CD14-positive monocyte (primary cell): ENCODE data around the gene MRPL10. TPM values are rescaled to one million over a fixed set of nuclear protein-coding genes. Genes with fewer than 3 reads are reported as not detected.

Experiments
- DNase-seq, 3 donors: peaks; one replicate each; pipeline ENCODE4 v3.0.0-alpha.2; 2011 to 2022
- H2AFZ ChIP-seq: 2 replicates; pipeline ENCODE4 v1.6.0; 2012; ENCODE audit warnings: mild to moderate bottlenecking, low read depth, low read length, inconsistent platforms; ENCODE audit not compliant: insufficient read depth, poor library complexity, severe bottlenecking
- H3K27ac ChIP-seq, 2 donors: 1 replicate in 1 of 2; 2 replicates in 1 of 2; pipeline ENCODE4 v1.5.1; 2012 to 2013; ENCODE audit warnings: low read length in 2 of 2, control low read depth in 1 of 2, inconsistent platforms in 1 of 2, low read depth in 1 of 2, mild to moderate bottlenecking in 1 of 2
- H3K27me3 ChIP-seq, 2 donors: one replicate each; pipeline versions ENCODE4 v1.6.0 to v1.6.1; 2011 to 2013; ENCODE audit warnings: low read length in 2 of 2; ENCODE audit not compliant: control insufficient read depth in 2 of 2, insufficient read depth in 2 of 2
- H3K36me3 ChIP-seq, 2 donors: replicated peaks in 1 of 2; 1 replicate in 1 of 2; 2 replicates in 1 of 2; pipeline versions ENCODE4 v1.5.1 to v1.6.1; 2012 to 2013; ENCODE audit warnings: low read length in 2 of 2, control low read depth in 1 of 2, inconsistent platforms in 1 of 2, mild to moderate bottlenecking in 1 of 2; ENCODE audit not compliant: insufficient read depth in 2 of 2, control insufficient read depth in 1 of 2
- H3K4me1 ChIP-seq, 2 donors: 1 replicate in 1 of 2; 2 replicates in 1 of 2; pipeline versions ENCODE4 v1.5.1 to v1.6.1; 2012 to 2013; ENCODE audit warnings: low read length in 2 of 2, control low read depth in 1 of 2, inconsistent platforms in 1 of 2, mild to moderate bottlenecking in 1 of 2, moderate library complexity in 1 of 2; ENCODE audit not compliant: insufficient read depth in 2 of 2, control insufficient read depth in 1 of 2
- H3K4me2 ChIP-seq: replicated peaks from 2 replicates; pipeline ENCODE3; 2012; ENCODE audit warnings: low read length, moderate library complexity, mild to moderate bottlenecking; ENCODE audit not compliant: poor library complexity, severe bottlenecking; ENCODE audit errors: extremely low read depth
- H3K4me3 ChIP-seq, 3 experiments: fragments of 200-600 bp in 1 of 3; sonication (generic) in 1 of 3; replicated peaks in 1 of 3; 1 replicate in 2 of 3; 2 replicates in 1 of 3; pipeline ENCODE4 v1.5.1; 2011 to 2013; ENCODE audit warnings: low read length in 3 of 3, mild to moderate bottlenecking in 3 of 3, control low read depth in 2 of 3, low read depth in 2 of 3, inconsistent platforms in 1 of 3, moderate library complexity in 1 of 3
- H3K79me2 ChIP-seq: 2 replicates; pipeline ENCODE4 v1.6.0; 2012; ENCODE audit warnings: mild to moderate bottlenecking, control low read depth, inconsistent platforms, low read length, moderate library complexity; ENCODE audit not compliant: insufficient read depth
- H3K9ac ChIP-seq: 2 replicates; pipeline ENCODE4 v1.6.0; 2017; ENCODE audit warnings: low read length, mild to moderate bottlenecking; ENCODE audit not compliant: insufficient read depth, poor library complexity, severe bottlenecking
- H3K9me3 ChIP-seq, 2 donors: replicated peaks in 1 of 2; 1 replicate in 1 of 2; 2 replicates in 1 of 2; pipeline versions ENCODE4 v1.5.1 to v1.6.1; 2012 to 2013; ENCODE audit warnings: low read length in 2 of 2, control low read depth in 1 of 2; ENCODE audit not compliant: control insufficient read depth in 1 of 2, insufficient read depth in 1 of 2
- H4K20me1 ChIP-seq: 2 replicates; pipeline ENCODE4 v1.6.0; 2012; ENCODE audit warnings: mild to moderate bottlenecking, low read length, control low read depth, moderate library complexity; ENCODE audit not compliant: insufficient read depth
- H3K27ac Mint-ChIP-seq, 7 donors: one replicate each; pipeline ENCODE4 v1.8.0; 2020; ENCODE audit warnings: mild to moderate bottlenecking in 7 of 7, mixed read lengths in 7 of 7, moderate library complexity in 6 of 7, inconsistent platforms in 2 of 7
- H3K27me3 Mint-ChIP-seq, 3 donors: one replicate each; pipeline ENCODE4 v1.8.0; 2021 to 2022; ENCODE audit warnings: low read depth in 3 of 3, mild to moderate bottlenecking in 3 of 3, mixed read lengths in 3 of 3, moderate library complexity in 3 of 3, inconsistent platforms in 1 of 3
- H3K36me3 Mint-ChIP-seq, 2 donors: one replicate each; pipeline ENCODE4 v1.8.0; 2020; ENCODE audit warnings: mixed read lengths in 2 of 2, inconsistent platforms in 1 of 2, mild to moderate bottlenecking in 1 of 2
- H3K4me1 Mint-ChIP-seq: one replicate; pipeline ENCODE4 v1.8.0; 2020; ENCODE audit warnings: mild to moderate bottlenecking, mixed read lengths
- H3K4me3 Mint-ChIP-seq, 2 donors: one replicate each; pipeline ENCODE4 v1.8.0; 2020; ENCODE audit warnings: mild to moderate bottlenecking in 2 of 2, mixed read lengths in 2 of 2, moderate library complexity in 1 of 2
- H3K9me3 Mint-ChIP-seq, 7 donors: one replicate each; pipeline ENCODE4 v1.8.0; 2020 to 2022; ENCODE audit warnings: mixed read lengths in 7 of 7, mild to moderate bottlenecking in 6 of 7, moderate library complexity in 6 of 7, inconsistent platforms in 2 of 7
- CTCF ChIP-seq: fragments of 200-600 bp; IDR thresholded peaks from one replicate; pipeline ENCODE4 v1.8.0; 2022; ENCODE audit warnings: antibody characterized with exemption, mild to moderate bottlenecking
- WGBS: methylation state at CpG from one replicate; pipeline ENCODE4 v1.1.5; 2013; ENCODE audit warnings: missing lambda C conversion rate; ENCODE audit not compliant: insufficient coverage; 5-methylcytosine and 5-hydroxymethylcytosine counted together
- intact Hi-C, 2 donors: fragments of 100-400 bp; cut with micrococcal nuclease; formaldehyde crosslinking; loops; one replicate each; pipeline versions ENCODE4 v1.15.0 to v1.15.1; 2023
- polyA plus RNA-seq, 3 donors: library from polyadenylated mRNA; depleted of rRNA in 1 of 3; unstranded in 2 of 3; stranded (reverse) in 1 of 3; fragments of 300-500 nt in 2 of 3; fragments of >200 nt in 1 of 3; fragmentation: Illumina TruSeq in 2 of 3; gene quantifications; 1 replicate in 2 of 3; 2 replicates in 1 of 3; pipeline ENCODE4 v1.2.3, GENCODE V29; 2012 to 2021

Gene MRPL10
- polyA plus RNA-seq, 3 donors = 28.5 to 32.7 (median 32.6) TPM

- no peak for TF ChIP-seq CTCF
- Mint-ChIP-seq H3K4me3 (peak overlapping the region in 1 of 2 donors; percentile 3), H3K4me1 (peaks cover 14% of the 10 kb centered on the region), H3K27ac (peak overlapping the region in 2 of 7 donors; percentile 37 to 51), H3K9me3 (peaks cover 3 to 8% (median 6%) of the 10 kb centered on the region in 7 donors), H3K27me3 (peaks cover 28 to 58% (median 32%) of the 10 kb centered on the region in 3 donors), H3K36me3 (no peaks in the 10 kb centered on the region)
- Histone ChIP-seq H3K27ac (no peak overlapping the region), H3K27me3 (peaks cover 24 to 30% of the 10 kb centered on the region in 2 donors), H2AFZ (no peak overlapping the region), H3K36me3 (no peaks in the 10 kb centered on the region), H3K9ac (no peak overlapping the region), H3K9me3 (peaks cover 7% of the 10 kb centered on the region in 2 donors), H4K20me1 (no peaks in the 10 kb centered on the region), H3K4me3 (no peak overlapping the region), H3K4me2 (no peak overlapping the region), H3K4me1 (no peaks in the 10 kb centered on the region), H3K79me2 (no peaks in the 10 kb centered on the region)
- intact Hi-C loops = no loop called here
- DNase-seq = no peak
- WGBS = 68% methylated on average over 4 of the region's 4 CpGs
Observed at GRCh38 chr17:47873200-47874090, 42.1 kb upstream of the MRPL10 start.

GRCh38 chr17:47872651-47873161, 41.4 kb upstream of the MRPL10 start:
- Histone ChIP-seq H3K36me3 (no peaks in the 10 kb centered on the region), H3K27ac (no peak overlapping the region), H3K9ac (no peak overlapping the region), H3K79me2 (no peaks in the 10 kb centered on the region), H3K4me2 (no peak overlapping the region), H4K20me1 (no peaks in the 10 kb centered on the region), H3K9me3 (peaks cover 7% of the 10 kb centered on the region in 2 donors), H3K27me3 (peaks cover 24 to 30% of the 10 kb centered on the region in 2 donors), H3K4me1 (no peaks in the 10 kb centered on the region), H3K4me3 (no peak overlapping the region), H2AFZ (no peak overlapping the region)
- TF ChIP-seq CTCF = no peak
- intact Hi-C loops = no loop called here
- peaks cover 28 to 58% (median 32%) of the 10 kb centered on the region in 3 donors for H3K27me3 Mint-ChIP-seq
- DNase-seq = no peak
- peak overlapping the region in 1 of 2 donors; percentile 66 for H3K4me3 Mint-ChIP-seq
- H3K36me3 Mint-ChIP-seq = no peaks in the 10 kb centered on the region
- no peak overlapping the region for H3K27ac Mint-ChIP-seq
- peaks cover 12% of the 10 kb centered on the region for H3K4me1 Mint-ChIP-seq
- WGBS = 72% methylated on average over 15 of the region's 15 CpGs
- H3K9me3 Mint-ChIP-seq = peaks cover 3 to 8% (median 6%) of the 10 kb centered on the region in 7 donors
